GM21576 (cell line): ENCODE measurements around the gene KLHL24.
"Not testable (repeated sequence)": the region's sequence is repeated elsewhere in the genome, so short reads cannot be mapped to it uniquely, and the experiment has no call there.

Source experiments
- ATAC-seq: cut with Tn5 transposase; IDR thresholded peaks from one replicate; pipeline ENCODE4 v1.9.1; 2021; ENCODE audit warnings: mild to moderate bottlenecking, moderate library complexity; ENCODE audit not compliant: unreplicated experiment

The KLHL24 gene

DNA sequence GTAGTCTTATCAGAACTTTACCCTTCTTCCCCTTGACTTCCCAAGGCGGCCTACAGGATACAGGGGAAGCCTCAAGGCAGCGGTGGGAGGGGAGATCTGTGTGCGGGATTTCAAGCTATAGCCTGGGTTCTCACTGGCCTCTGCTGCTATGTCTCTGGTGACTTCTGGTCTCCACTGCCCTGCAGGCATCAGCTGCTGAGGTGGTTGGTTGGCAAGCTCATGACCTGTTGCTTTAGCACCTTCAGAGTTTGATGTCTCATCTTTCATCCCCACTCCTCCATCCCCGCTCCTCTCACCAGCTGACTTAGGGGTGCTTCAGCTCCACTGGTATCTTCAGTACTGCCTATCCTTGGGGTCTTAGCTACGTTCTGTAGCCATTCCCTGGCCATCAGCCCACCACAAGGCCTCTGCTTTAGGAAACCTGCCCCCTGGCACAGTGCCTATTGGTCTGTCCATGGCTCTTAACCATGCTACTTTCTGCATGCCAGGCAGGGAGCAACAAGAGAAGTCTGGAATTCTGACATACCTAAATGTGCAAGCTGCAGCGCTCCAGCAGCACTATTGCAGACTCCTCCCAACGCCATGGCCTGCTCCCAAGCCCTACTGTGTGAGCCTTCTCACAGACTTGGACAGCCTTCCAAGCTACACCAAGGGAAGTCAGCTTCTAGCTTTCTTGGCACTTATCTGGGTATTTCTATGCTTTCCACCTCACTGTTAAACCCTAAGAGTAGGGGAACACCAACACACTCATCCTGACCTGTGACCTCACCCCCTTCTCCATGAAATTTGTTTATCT, 60.3 kb downstream of the KLHL24 start:
- ATAC-seq, result no peak

- ATAC-seq, result no peak
These were observed 61.7 kb downstream of the KLHL24 start for GRCh38 chr3:183697123-183697609.

- ATAC-seq, result peak; percentile 67
These were observed 62.3 kb downstream of the KLHL24 start, which contains the start of gene YEATS2 for GRCh38 chr3:183697610-183698317. Gene YEATS2, plus strand, starts transcription at chr3:183697797. Its CDS starts 17,366 bp downstream, at chr3:183715163.

GRCh38 chr3:183698318-183698751, 62.9 kb downstream of the KLHL24 start:
- peak; percentile 15 for ATAC-seq

DNA sequence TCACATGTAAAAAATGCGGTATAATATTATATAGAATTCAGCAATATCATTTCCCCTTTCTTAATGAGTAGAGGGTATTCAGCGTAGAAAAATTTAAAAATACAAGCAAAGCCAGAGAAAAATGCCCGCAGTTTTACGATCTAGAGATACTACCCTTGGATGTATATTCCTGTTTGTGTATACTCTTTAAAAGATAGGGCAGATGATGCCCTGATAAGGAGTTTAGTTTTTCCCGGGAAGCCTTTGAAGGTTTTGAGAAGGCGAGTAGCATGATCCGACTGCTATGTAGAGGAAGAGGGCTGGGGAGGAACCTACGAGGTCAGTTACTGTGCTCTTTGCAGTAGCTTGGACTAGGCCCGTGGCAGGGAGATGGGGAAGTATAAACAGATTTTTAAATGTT, 63.3 kb downstream of the KLHL24 start:
- ATAC-seq, result no peak

DNA sequence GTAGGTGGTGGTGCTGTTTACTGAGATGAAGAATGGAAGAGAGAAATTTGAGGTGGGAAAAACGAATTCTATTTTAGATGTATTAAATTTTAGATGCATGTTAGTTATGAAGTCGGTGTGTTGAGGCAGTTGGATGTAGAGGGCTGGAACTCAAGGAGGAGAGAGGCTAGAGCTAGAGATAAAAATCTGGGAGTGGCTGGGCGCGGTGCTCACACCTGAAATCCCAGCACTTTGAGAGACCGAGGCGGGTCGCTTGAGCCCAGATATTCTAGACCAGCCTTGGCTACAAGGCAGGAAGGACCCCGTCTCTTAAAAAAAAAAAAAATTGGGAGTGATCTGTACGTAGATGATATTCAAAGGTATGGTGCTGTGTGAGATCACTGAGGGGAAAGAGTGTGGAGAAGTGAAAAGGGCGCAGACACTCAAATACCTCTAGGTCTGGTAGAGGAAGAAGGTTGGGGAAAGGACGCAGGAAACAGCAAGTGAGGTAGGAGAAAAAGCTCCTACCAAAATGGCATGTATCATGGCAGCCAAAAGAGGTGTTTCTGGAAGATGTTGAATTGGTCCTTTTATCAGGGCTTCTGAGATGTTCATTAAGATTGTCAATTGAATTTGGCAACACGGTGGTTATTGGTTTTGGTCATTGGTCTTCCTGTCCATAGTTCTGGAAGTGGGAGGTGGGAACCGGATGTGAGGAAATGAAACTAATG, 64.0 kb downstream of the KLHL24 start:
- ATAC-seq, result no peak

DNA sequence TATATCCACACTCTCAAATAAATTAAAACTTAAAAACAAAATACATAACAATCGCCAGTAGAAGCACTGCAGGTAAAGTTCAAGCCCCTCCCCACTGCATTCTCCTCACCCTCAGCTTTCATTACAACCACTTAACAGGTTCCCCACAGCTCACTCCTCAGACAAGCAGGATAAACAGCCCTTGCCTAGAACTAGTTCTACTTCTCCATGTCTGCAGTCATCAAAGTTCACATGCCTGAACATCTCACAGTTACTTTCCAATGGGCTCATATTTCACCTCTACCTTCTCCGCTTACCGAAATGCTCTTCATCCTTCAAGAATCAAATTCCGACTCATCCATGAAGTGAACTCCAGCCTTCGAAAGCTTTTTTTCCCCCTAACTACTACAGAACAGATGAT, 66.3 kb downstream of the KLHL24 start:
- no peak for ATAC-seq

- ATAC-seq, result not testable (repeated sequence)
These were observed 68.5 kb downstream of the KLHL24 start for GRCh38 chr3:183703892-183704291.

DNA sequence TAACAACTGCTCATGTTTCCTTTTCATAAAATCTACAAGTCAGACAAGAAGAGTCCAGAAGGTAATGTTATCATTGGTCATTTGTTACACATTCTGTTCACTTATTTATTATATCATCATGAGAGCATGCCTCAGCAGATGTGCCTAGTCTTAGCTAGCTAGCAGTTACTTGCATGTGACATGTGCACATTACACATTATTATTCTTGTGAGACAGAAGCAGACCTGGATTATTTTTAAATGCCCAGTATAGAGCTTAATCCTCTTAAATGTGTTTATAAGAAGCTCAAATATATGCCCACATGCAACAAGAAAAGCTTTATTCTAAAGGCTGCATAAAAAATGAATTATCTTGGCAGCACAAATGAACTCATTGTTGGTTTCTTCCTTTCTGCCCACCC, 74.8 kb downstream of the KLHL24 start:
- ATAC-seq, result no peak

GRCh38 chr3:183711516-183711915, 76.1 kb downstream of the KLHL24 start:
- ATAC-seq, result no peak

DNA sequence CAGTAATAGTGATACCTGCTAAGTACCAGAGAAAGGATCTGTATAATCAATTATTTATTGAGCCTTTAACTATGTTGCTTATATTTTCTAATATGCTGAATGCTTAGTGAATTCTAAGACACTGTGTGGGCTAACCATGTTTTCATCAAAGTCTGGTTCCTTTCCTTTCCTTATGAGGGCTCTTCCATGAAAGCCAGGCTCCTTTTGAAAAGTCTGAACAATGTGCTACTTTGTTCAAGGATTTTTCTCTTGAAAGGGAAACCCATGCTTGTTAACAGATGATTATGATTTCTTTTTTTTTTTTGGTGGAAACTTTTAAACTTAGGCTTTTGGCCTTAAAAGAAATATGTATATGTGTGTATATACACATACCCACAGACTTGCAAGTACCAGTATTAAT, 79.2 kb downstream of the KLHL24 start:
- ATAC-seq, result no peak

DNA sequence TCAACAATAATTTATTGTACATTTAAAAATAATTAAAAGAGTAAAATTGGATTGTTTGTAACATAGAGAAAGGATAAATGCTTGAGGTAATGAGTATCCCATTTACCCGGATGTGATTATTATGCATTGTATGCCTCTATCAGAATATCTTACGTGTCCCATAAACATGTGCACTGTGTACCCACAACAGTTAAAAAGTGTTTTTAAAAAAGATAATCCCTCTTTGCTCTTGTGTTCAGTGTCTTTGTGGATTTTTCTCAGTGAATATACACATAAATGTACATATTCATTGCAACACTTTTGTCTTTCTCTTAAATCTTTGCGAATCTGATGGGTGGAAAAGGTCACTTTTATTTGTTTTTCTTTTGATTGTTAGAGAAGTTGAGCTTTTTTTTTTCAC, 82.6 kb downstream of the KLHL24 start:
- ATAC-seq, result no peak

DNA sequence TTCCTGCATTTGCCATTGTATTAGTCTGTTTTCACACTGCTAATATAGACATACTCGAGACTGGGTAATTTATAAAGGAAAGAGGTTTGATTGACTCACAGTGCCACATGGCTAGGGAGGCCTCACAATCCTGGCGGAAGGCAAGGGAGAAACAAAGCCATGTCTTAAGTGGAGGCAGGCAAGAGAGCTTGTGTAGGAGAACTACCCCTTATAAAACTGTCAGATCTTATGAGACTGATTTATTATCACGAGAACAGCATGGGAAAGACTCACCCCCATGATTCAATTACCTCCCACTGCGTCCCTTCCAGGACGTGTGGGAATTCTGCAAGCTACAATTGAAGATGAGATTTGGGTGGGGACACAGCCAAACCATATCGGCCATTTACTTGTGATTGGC, 90.0 kb downstream of the KLHL24 start:
- ATAC-seq, result no peak

DNA sequence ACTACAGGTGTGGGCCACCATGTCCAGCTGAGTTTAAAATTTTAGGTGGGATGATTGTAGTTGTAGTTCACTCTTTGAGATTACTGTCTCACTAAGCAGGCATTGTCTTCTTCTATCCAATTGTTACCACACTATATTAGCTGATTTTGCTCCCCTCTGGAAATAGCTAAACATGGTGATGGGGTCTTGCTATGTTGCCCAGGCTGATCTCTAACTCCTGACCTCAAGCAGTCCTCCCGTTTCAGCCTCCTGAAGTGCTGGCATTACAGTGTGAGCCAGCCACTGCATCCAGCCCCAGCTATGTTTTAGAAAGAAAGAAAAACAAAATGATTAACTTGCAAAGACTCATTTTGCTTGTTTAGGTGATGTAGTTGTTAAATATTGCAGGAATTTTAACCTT, 92.8 kb downstream of the KLHL24 start:
- no peak for ATAC-seq

GRCh38 chr3:183730361-183730760, 94.9 kb downstream of the KLHL24 start:
- ATAC-seq, result no peak

- ATAC-seq, result no peak
These were observed 96.2 kb downstream of the KLHL24 start for GRCh38 chr3:183731611-183732010.

GRCh38 chr3:183733553-183733952, 98.1 kb downstream of the KLHL24 start:
- no peak for ATAC-seq
